Hepatocyte (in vitro differentiated cells): ENCODE measurements around the gene NSRP1.

ENCODE experiments used
- CTCF ChIP-seq: fragments of 200-600 bp; sonication (generic); IDR thresholded peaks from 2 replicates; pipeline ENCODE4 v1.5.1; 2016; ENCODE audit warnings: antibody characterized with exemption, mild to moderate bottlenecking; ENCODE audit not compliant: poor library complexity
- EZH2 ChIP-seq: fragments of 200-600 bp; sonication (generic); IDR thresholded peaks from 2 replicates; pipeline ENCODE4 v1.6.1; 2016; ENCODE audit warnings: antibody characterized with exemption, mild to moderate bottlenecking, borderline replicate concordance
- EZH2phosphoT487 ChIP-seq: fragments of 200-600 bp; sonication (generic); IDR thresholded peaks from one replicate; pipeline ENCODE4 v1.6.1; 2018; ENCODE audit warnings: antibody characterized with exemption, mild to moderate bottlenecking, low read depth, moderate library complexity; ENCODE audit not compliant: unreplicated experiment, severe bottlenecking

GRCh38 chr17:30092886-30093285, 23.7 kb upstream of the NSRP1 start:
- TF ChIP-seq CTCF (no peak), EZH2 (no peak), EZH2phosphoT487 (no peak)
